Smooth muscle cell (in vitro differentiated cells): ENCODE data around the gene GALM. TPM values are rescaled to one million over a fixed set of nuclear protein-coding genes. Genes with fewer than 3 reads are reported as not detected.

Source experiments
- DNase-seq: peaks from one replicate; lab custom pipeline; 2025; ENCODE audit not compliant: unreplicated experiment; lab: John Stamatoyannopoulos, UW
- H2AFZ ChIP-seq: fragments of 200-600 bp; sonication (generic); 2 replicates; pipeline ENCODE4 v1.6.0; 2016; ENCODE audit warnings: antibody characterized with exemption, low read depth, mild to moderate bottlenecking
- H3F3A ChIP-seq: fragments of 200-600 bp; sonication (generic); 2 replicates; pipeline ENCODE4 v1.6.0; 2017; ENCODE audit warnings: antibody characterized with exemption, low read depth
- H3K27ac ChIP-seq: fragments of 200-600 bp; sonication (generic); 2 replicates; pipeline ENCODE4 v1.5.1; 2016; ENCODE audit warnings: low read depth, mild to moderate bottlenecking
- H3K27me3 ChIP-seq: fragments of 200-600 bp; sonication (generic); 2 replicates; pipeline ENCODE4 v1.6.1; 2016; ENCODE audit warnings: low read depth, mild to moderate bottlenecking
- H3K36me3 ChIP-seq: fragments of 200-600 bp; sonication (generic); 2 replicates; pipeline ENCODE4 v1.5.1; 2016; ENCODE audit warnings: low read depth
- H3K4me1 ChIP-seq: fragments of 200-600 bp; sonication (generic); 2 replicates; pipeline ENCODE4 v1.5.1; 2016; ENCODE audit warnings: low read depth
- H3K4me2 ChIP-seq: fragments of 200-600 bp; sonication (generic); 2 replicates; pipeline ENCODE4 v1.6.0; 2016; ENCODE audit warnings: mild to moderate bottlenecking
- H3K4me3 ChIP-seq: fragments of 200-600 bp; sonication (generic); 2 replicates; pipeline ENCODE4 v1.5.1; 2016; ENCODE audit warnings: mild to moderate bottlenecking
- H3K79me2 ChIP-seq: fragments of 200-600 bp; sonication (generic); 2 replicates; pipeline ENCODE4 v1.6.0; 2016; ENCODE audit warnings: low read depth, mild to moderate bottlenecking
- H3K9ac ChIP-seq: fragments of 200-600 bp; sonication (generic); 2 replicates; pipeline ENCODE4 v1.6.0; 2016; ENCODE audit warnings: low read depth
- H3K9me3 ChIP-seq: fragments of 200-600 bp; sonication (generic); replicated peaks from 2 replicates; pipeline ENCODE4 v1.5.1; 2016; ENCODE audit warnings: low read depth
- H4K20me1 ChIP-seq: fragments of 200-600 bp; sonication (generic); 2 replicates; pipeline ENCODE4 v1.6.0; 2016; ENCODE audit warnings: low read depth
- CTCF ChIP-seq: fragments of 200-600 bp; sonication (generic); IDR thresholded peaks from 2 replicates; pipeline ENCODE4 v1.5.1; 2017; ENCODE audit warnings: borderline replicate concordance, mild to moderate bottlenecking, antibody characterized with exemption; ENCODE audit not compliant: insufficient read depth, poor library complexity, severe bottlenecking
- WGBS: methylation state at CpG from one replicate; pipeline ENCODE4 v1.1.7; 2016; ENCODE audit warnings: low lambda C conversion rate; 5-methylcytosine and 5-hydroxymethylcytosine counted together
- polyA plus RNA-seq: library from polyadenylated mRNA; unstranded; fragments of >200 nt; fragmentation: Nextera tagmentation; extraction: Ambion mirVana; gene quantifications from 2 replicates; pipeline ENCODE4 v1.2.1, GENCODE V29; 2016
- total RNA-seq: library from RNA; depleted of rRNA; stranded (reverse); fragments of >200 nt; gene quantifications from 2 replicates; pipeline ENCODE4 v1.2.3, GENCODE V29; 2014

The GALM gene
- total and polyA plus RNA-seq, 2 experiments from 2014 or later: 13.1 to 18.9 TPM

- no peak for DNase-seq
- Histone ChIP-seq H3K9ac (peak overlapping the region; percentile 2), H3F3A (peaks cover 8% of the 10 kb centered on the region)
Measured at GRCh38 chr2:38666556-38666910, 619 bp downstream of the GALM start.

GRCh38 chr2:38668092-38668491 lies 2.2 kb downstream of the GALM start:
- Histone ChIP-seq H3K27ac (no peak overlapping the region), H2AFZ (no peak overlapping the region), H3K36me3 (no peaks in the 10 kb centered on the region), H3K9me3 (no peaks in the 10 kb centered on the region), H3K79me2 (no peaks in the 10 kb centered on the region), H3F3A (peaks cover 8% of the 10 kb centered on the region), H3K4me2 (no peak overlapping the region), H4K20me1 (no peaks in the 10 kb centered on the region), H3K4me1 (peaks cover 9% of the 10 kb centered on the region), H3K9ac (no peak overlapping the region), H3K4me3 (no peak overlapping the region), H3K27me3 (no peaks in the 10 kb centered on the region)
- no peak for TF ChIP-seq CTCF
- no peak for DNase-seq
- 95% methylated on average over 4 of the region's 4 CpGs for WGBS

More at GRCh38 chr2:38666556-38666910, 619 bp downstream of the GALM start:
- Histone ChIP-seq H4K20me1 (no peaks in the 10 kb centered on the region), H3K27me3 (no peaks in the 10 kb centered on the region), H2AFZ (peak overlapping the region; percentile 87), H3K36me3 (no peaks in the 10 kb centered on the region), H3K9me3 (no peaks in the 10 kb centered on the region), H3K4me1 (peaks cover 9% of the 10 kb centered on the region), H3K27ac (peak overlapping the region; percentile 42), H3K79me2 (no peaks in the 10 kb centered on the region), H3K4me3 (peak overlapping the region; percentile 54), H3K4me2 (peak overlapping the region; percentile 84)
- no peak for TF ChIP-seq CTCF
- 10% methylated on average over 4 of the region's 4 CpGs for WGBS

GRCh38 chr2:38668779-38669479 lies 3.0 kb downstream of the GALM start:
- Histone ChIP-seq H3K79me2 (no peaks in the 10 kb centered on the region), H3K4me2 (no peak overlapping the region)
- WGBS: 72% methylated on average over 16 of the region's 16 CpGs

More at GRCh38 chr2:38668779-38669479, 3.0 kb downstream of the GALM start:
- H3K27me3 ChIP-seq: no peaks in the 10 kb centered on the region
- no peak overlapping the region for H3K9ac ChIP-seq
- TF ChIP-seq CTCF: no peak
- no peak overlapping the region for H3K27ac ChIP-seq
- H3F3A ChIP-seq: peaks cover 8% of the 10 kb centered on the region
- H3K4me3 ChIP-seq: no peak overlapping the region
- no peak for DNase-seq
- H2AFZ ChIP-seq: no peak overlapping the region
- no peaks in the 10 kb centered on the region for H3K9me3 ChIP-seq
- peaks cover 9% of the 10 kb centered on the region for H3K4me1 ChIP-seq
- no peaks in the 10 kb centered on the region for H3K36me3 ChIP-seq
- H4K20me1 ChIP-seq: no peaks in the 10 kb centered on the region
